ENCODE results near the gene CDKAL1.
"Not testable (repeated sequence)": the region's sequence is repeated elsewhere in the genome, so short reads cannot be mapped to it uniquely, and the experiment has no call there.

CDKAL1 gene

GRCh38 chr6:20554817-20555216 lies 20.6 kb downstream of the CDKAL1 start:
- no peak for DNase-seq

- no peak for DNase-seq
Measured at GRCh38 chr6:20559924-20560551, 25.8 kb downstream of the CDKAL1 start.

GRCh38 chr6:20563377-20563776 lies 29.1 kb downstream of the CDKAL1 start:
- DNase-seq: no peak

GRCh38 chr6:20564269-20564668 lies 30.0 kb downstream of the CDKAL1 start:
- no peak for DNase-seq

- DNase-seq: no peak
Measured at GRCh38 chr6:20564777-20565176, 30.5 kb downstream of the CDKAL1 start.

GRCh38 chr6:20565342-20565741 lies 31.1 kb downstream of the CDKAL1 start:
- DNase-seq: no peak

- no peak for DNase-seq
Measured at GRCh38 chr6:20566109-20566508, 31.9 kb downstream of the CDKAL1 start.

GRCh38 chr6:20569000-20569610 lies 34.8 kb downstream of the CDKAL1 start:
- no peak for DNase-seq

GRCh38 chr6:20571261-20571660 lies 37.0 kb downstream of the CDKAL1 start:
- DNase-seq: no peak

- no peak for DNase-seq
Measured at GRCh38 chr6:20572288-20572687, 38.0 kb downstream of the CDKAL1 start.

GRCh38 chr6:20572940-20573339 lies 38.7 kb downstream of the CDKAL1 start:
- no peak for DNase-seq

GRCh38 chr6:20574355-20574754 lies 40.1 kb downstream of the CDKAL1 start:
- no peak for DNase-seq

GRCh38 chr6:20575125-20575524 lies 40.9 kb downstream of the CDKAL1 start:
- DNase-seq: no peak

GRCh38 chr6:20575704-20576451 lies 41.6 kb downstream of the CDKAL1 start:
- no peak for DNase-seq

- DNase-seq: no peak
Measured at GRCh38 chr6:20577173-20577688, 43.0 kb downstream of the CDKAL1 start.

GRCh38 chr6:20581070-20581469 lies 46.8 kb downstream of the CDKAL1 start:
- DNase-seq: no peak

GRCh38 chr6:20582586-20583443 lies 48.6 kb downstream of the CDKAL1 start:
- no peak for DNase-seq

GRCh38 chr6:20583444-20583800 lies 49.2 kb downstream of the CDKAL1 start:
- peak; percentile 67 for DNase-seq

- no peak for DNase-seq
Measured at GRCh38 chr6:20584100-20584731, 50.0 kb downstream of the CDKAL1 start.

- no peak for DNase-seq
Measured at GRCh38 chr6:20589266-20589665, 55.0 kb downstream of the CDKAL1 start.

- DNase-seq: not testable (repeated sequence)
Measured at GRCh38 chr6:20590476-20590875, 56.2 kb downstream of the CDKAL1 start.

GRCh38 chr6:20594299-20594853 lies 60.1 kb downstream of the CDKAL1 start:
- DNase-seq: not testable (repeated sequence)

Data from NCI-H774 (cell line).